HepG2 (cell line): ENCODE data around the gene PCSK7. TPM values are rescaled to one million over a fixed set of nuclear protein-coding genes. Genes with fewer than 3 reads are reported as not detected.

ENCODE experiments used
- AGO2 ChIP-seq: fragments of 200-400 bp; formaldehyde crosslinking; optimal IDR thresholded peaks from 2 replicates; pipeline ENCODE3; 2017; ENCODE audit warnings: mild to moderate bottlenecking, low read depth, low read length, moderate library complexity
- AKNA ChIP-seq: sonication (generic); formaldehyde crosslinking; IDR thresholded peaks from 2 replicates; pipeline ENCODE4 v1.4.0; 2020; ENCODE audit warnings: missing genetic modification reagents, borderline replicate concordance
- ASH2L ChIP-seq: fragments of 300-600, 200-600 bp; sonication (generic); IDR thresholded peaks from 2 replicates; pipeline ENCODE4 v1.7.0; 2017; ENCODE audit warnings: low read depth, mild to moderate bottlenecking, moderate library complexity, mixed read lengths, low read length; ENCODE audit not compliant: insufficient read length
- ATF1 ChIP-seq: IDR thresholded peaks from 2 replicates; pipeline ENCODE4 v1.6.1; 2016; ENCODE audit warnings: mild to moderate bottlenecking, control low read depth
- ATM ChIP-seq: fragments of 450-650 bp; IDR thresholded peaks from 2 replicates; pipeline ENCODE4 v1.7.1; 2017; ENCODE audit warnings: mild to moderate bottlenecking, borderline replicate concordance
- CSRNP1 ChIP-seq: sonication (generic); formaldehyde crosslinking; IDR thresholded peaks from 2 replicates; pipeline ENCODE4 v1.8.1; 2023; ENCODE audit warnings: mild to moderate bottlenecking, missing genetic modification reagents
- HNRNPK ChIP-seq: fragments of 200-400 bp; formaldehyde crosslinking; IDR thresholded peaks from 2 replicates; pipeline ENCODE4 v1.6.1; 2018; ENCODE audit warnings: low read length, low read depth, moderate library complexity, mild to moderate bottlenecking; ENCODE audit not compliant: poor library complexity, severe bottlenecking
- NBN ChIP-seq: fragments of 450-650 bp; conservative IDR thresholded peaks from 2 replicates; pipeline ENCODE4 v1.6.1; 2017
- SETDB1 ChIP-seq: sonication (generic); formaldehyde crosslinking; IDR thresholded peaks from 2 replicates; pipeline ENCODE4 v1.5.1; 2020; ENCODE audit warnings: missing genetic modification reagents, mild to moderate bottlenecking, borderline replicate concordance
- SP2 ChIP-seq: sonication (generic); formaldehyde crosslinking; IDR thresholded peaks from 2 replicates; pipeline ENCODE4 v1.5.1; 2020; ENCODE audit warnings: mild to moderate bottlenecking, missing genetic modification reagents
- TGIF2 ChIP-seq: IDR thresholded peaks from 2 replicates; pipeline ENCODE4 v1.6.1; 2016; ENCODE audit warnings: control low read depth, missing compliant biosample characterization
- YEATS4 ChIP-seq: sonication (generic); formaldehyde crosslinking; IDR thresholded peaks from 2 replicates; pipeline ENCODE4 v1.4.0; 2020; ENCODE audit warnings: missing genetic modification reagents, borderline replicate concordance
- ZBTB43 ChIP-seq: sonication (generic); formaldehyde crosslinking; conservative IDR thresholded peaks from 2 replicates; pipeline ENCODE4 v1.4.0; 2020; ENCODE audit warnings: missing genetic modification reagents
- ZIK1 ChIP-seq: sonication (generic); formaldehyde crosslinking; IDR thresholded peaks from 2 replicates; pipeline ENCODE4 v1.5.0; 2020; ENCODE audit warnings: mild to moderate bottlenecking, low read depth, missing genetic modification reagents, borderline replicate concordance
- ZNF256 ChIP-seq: sonication (generic); formaldehyde crosslinking; conservative IDR thresholded peaks from 2 replicates; pipeline ENCODE4 v1.4.0; 2020; ENCODE audit warnings: missing genetic modification reagents
- ZNF264 ChIP-seq: sonication (generic); formaldehyde crosslinking; IDR thresholded peaks from 2 replicates; pipeline ENCODE4 v1.4.0; 2020; ENCODE audit warnings: missing genetic modification reagents
- ZNF30 ChIP-seq: sonication (generic); formaldehyde crosslinking; IDR thresholded peaks from 2 replicates; pipeline ENCODE4 v1.5.0; 2020; ENCODE audit warnings: mild to moderate bottlenecking, missing genetic modification reagents
- ZNF337 ChIP-seq: sonication (generic); formaldehyde crosslinking; IDR thresholded peaks from 2 replicates; pipeline ENCODE4 v1.5.1; 2020; ENCODE audit warnings: missing genetic modification reagents, low read depth, mild to moderate bottlenecking, borderline replicate concordance
- ZNF564 ChIP-seq: sonication (generic); formaldehyde crosslinking; IDR thresholded peaks from 2 replicates; pipeline ENCODE4 v1.8.1; 2023; ENCODE audit warnings: mild to moderate bottlenecking, missing genetic modification reagents
- ZNF691 ChIP-seq: sonication (generic); formaldehyde crosslinking; IDR thresholded peaks from 2 replicates; pipeline ENCODE4 v1.4.0; 2020; ENCODE audit warnings: missing genetic modification reagents, low read depth, mild to moderate bottlenecking, borderline replicate concordance
- ZNF878 ChIP-seq: sonication (generic); formaldehyde crosslinking; IDR thresholded peaks from 2 replicates; pipeline ENCODE4 v1.8.1; 2023; ENCODE audit warnings: mild to moderate bottlenecking, missing genetic modification reagents, moderate library complexity
- polyA plus RNA-seq, 8 experiments: library from polyadenylated mRNA; depleted of rRNA in 3 of 8; stranded (reverse) in 7 of 8; unstranded in 1 of 8; fragments of >200 nt; fragmentation: Illumina TruSeq in 4 of 8; extraction: Trizol in 4 of 8; gene quantifications; 2 replicates each; pipeline versions ENCODE4 v1.2.1 to v1.2.3, GENCODE V29; 2011 to 2016; ENCODE audit warnings: low read depth in 4 of 8, missing spikeins in 1 of 8, mixed read lengths in 1 of 8; ENCODE audit not compliant: insufficient read depth in 1 of 8
- total RNA-seq, 5 experiments: library from RNA; depleted of rRNA; stranded (reverse); fragments of >200 nt; fragmentation: Illumina TruSeq; extraction: Trizol; gene quantifications; 2 replicates each; pipeline ENCODE4 v1.2.3, GENCODE V29; 2016; ENCODE audit warnings: low read depth in 1 of 5

PCSK7 gene
- total and polyA plus RNA-seq, 2 of the 13 experiments (the other 11 are each of a cell fraction or from before 2014, with no cell fraction given), result 13.4 to 13.8 TPM

GRCh38 chr11:117178210-117179034 is 53.5 kb downstream of the PCSK7 start, which contains the start of gene SIDT2 (continued):
- TF ChIP-seq ZNF691 (CRISPR knock-in tag) (peak; percentile 19; the same call in 1 of the 2 replicates), ZNF878 (CRISPR knock-in tag) (no peak), SP2 (CRISPR knock-in tag) (no peak; the same call in 1 of the 2 replicates), ZNF30 (CRISPR knock-in tag) (no peak), SETDB1 (CRISPR knock-in tag) (no peak), ZNF337 (CRISPR knock-in tag) (peak; percentile 77; the same call in 1 of the 2 replicates), NBN (no peak), ZIK1 (no peak), ATM (no peak), YEATS4 (CRISPR knock-in tag) (no peak; the same call in 1 of the 2 replicates), TGIF2 (no peak), ZNF564 (no peak), ATF1 (CRISPR knock-in tag) (peak; percentile 90), CSRNP1 (CRISPR knock-in tag) (no peak), ZBTB43 (CRISPR knock-in tag) (no peak; the same call in 1 of the 2 replicates), HNRNPK (peak; percentile 76), AKNA (no peak), ASH2L (peak; percentile 57), AGO2 (peak; percentile 90), ZNF264 (0 out of 2 replicates have a peak, but pooled peaks have one; percentile 21), ZNF256 (CRISPR knock-in tag) (no peak)
